Hematopoietic multipotent progenitor cell treated with erythropoietin and hydrocortisone succinate and interleukin-3 and kit ligand, for 8 days (in vitro differentiated cells): Measurements from ENCODE around the gene MUC12.
"Not testable (repeated sequence)": the region's sequence is repeated elsewhere in the genome, so short reads cannot be mapped to it uniquely, and the experiment has no call there.

Experiments used
- DNase-seq: peaks from one replicate; pipeline ENCODE4 v3.0.0-alpha.2; 2015

MUC12 gene, protein sequence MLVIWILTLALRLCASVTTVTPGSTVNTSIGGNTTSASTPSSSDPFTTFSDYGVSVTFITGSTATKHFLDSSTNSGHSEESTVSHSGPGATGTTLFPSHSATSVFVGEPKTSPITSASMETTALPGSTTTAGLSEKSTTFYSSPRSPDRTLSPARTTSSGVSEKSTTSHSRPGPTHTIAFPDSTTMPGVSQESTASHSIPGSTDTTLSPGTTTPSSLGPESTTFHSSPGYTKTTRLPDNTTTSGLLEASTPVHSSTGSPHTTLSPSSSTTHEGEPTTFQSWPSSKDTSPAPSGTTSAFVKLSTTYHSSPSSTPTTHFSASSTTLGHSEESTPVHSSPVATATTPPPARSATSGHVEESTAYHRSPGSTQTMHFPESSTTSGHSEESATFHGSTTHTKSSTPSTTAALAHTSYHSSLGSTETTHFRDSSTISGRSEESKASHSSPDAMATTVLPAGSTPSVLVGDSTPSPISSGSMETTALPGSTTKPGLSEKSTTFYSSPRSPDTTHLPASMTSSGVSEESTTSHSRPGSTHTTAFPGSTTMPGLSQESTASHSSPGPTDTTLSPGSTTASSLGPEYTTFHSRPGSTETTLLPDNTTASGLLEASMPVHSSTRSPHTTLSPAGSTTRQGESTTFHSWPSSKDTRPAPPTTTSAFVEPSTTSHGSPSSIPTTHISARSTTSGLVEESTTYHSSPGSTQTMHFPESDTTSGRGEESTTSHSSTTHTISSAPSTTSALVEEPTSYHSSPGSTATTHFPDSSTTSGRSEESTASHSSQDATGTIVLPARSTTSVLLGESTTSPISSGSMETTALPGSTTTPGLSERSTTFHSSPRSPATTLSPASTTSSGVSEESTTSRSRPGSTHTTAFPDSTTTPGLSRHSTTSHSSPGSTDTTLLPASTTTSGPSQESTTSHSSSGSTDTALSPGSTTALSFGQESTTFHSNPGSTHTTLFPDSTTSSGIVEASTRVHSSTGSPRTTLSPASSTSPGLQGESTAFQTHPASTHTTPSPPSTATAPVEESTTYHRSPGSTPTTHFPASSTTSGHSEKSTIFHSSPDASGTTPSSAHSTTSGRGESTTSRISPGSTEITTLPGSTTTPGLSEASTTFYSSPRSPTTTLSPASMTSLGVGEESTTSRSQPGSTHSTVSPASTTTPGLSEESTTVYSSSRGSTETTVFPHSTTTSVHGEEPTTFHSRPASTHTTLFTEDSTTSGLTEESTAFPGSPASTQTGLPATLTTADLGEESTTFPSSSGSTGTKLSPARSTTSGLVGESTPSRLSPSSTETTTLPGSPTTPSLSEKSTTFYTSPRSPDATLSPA (N-terminal part only)

DNA sequence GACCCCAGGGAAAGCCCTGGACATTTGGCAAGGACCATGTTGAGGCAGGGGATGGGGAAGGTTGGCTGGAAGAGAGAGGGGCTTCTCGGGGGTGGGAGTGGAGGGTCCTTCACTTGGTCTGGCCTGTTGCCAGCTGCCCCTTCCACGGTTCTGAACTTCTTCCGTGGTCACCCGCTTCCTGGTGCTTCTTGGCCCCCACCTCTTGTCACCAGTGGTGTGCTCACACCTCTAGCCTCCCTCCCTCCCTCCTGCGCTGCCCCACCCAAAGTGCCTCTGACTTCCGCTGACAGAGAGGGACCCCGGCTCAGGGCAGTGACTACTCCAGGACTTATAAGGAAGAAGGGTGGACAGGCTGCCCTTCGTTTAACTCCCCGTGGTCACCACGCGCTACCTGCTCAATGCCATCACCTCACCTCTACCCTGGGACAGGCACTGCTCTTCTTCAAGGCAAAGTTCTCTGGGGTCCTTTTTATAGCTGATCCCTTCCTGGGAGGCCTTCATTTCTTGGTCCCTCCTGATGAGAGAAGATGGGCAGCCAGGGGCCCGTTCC, at the start of gene MUC12:
TSS of gene MUC12 (plus strand) at position 500 of the 550 bp plus-strand sequence. CDS start 58 bp downstream, outside the sequence.
- no peak for DNase-seq

DNA sequence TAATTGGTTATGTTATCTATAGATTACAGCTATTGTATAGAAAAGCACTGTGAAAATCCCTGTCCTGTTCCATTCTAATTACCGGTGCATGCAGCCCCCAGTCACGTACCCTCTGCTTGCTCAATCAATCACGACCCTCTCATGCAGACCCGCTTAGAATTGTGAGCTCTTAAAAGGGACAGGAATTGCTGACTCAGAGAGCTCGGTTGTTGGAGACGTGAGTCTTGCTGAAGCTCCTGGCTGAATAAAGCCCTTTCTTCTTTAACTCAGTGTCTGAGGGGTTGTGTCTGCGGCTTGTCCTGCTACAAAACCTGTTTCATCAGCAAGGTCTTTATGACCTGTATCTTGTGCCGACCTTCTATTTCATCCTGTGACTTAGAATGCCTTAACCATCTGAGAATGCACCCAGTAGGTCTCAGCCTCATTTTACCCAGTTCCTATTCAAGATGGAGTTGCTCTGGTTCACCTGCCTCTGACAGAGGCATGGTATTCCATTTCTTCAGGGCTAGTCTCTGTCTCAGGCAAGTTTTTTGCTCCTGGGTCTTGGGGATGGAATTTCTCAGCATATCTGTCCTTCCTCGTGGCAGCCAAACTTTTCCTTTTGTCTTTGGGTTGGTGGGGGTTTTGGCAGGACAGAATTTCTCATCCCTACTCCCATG, 49.5 kb upstream of the MUC12 start:
- DNase-seq: not testable (repeated sequence)

DNA sequence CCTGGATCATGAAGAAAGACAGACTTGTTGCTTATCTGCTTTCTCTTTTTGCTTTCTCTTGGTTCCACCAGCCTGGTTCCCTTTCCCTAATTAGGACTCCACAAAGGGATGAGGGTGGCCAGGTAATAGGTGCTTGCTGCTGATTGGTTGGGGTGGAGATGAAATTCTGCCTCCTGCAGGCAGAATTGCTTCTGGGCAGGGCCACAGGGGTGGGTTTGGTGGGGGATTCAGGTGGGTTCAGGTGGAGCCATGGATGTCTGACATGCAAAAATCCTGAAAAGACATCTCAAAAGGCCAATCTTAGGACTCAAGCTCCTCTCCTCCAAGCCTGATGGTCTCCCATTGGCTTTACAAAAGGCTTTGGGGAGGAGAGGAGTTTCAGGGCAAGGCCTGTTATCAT, 48.3 kb upstream of the MUC12 start:
- no peak for DNase-seq

DNA sequence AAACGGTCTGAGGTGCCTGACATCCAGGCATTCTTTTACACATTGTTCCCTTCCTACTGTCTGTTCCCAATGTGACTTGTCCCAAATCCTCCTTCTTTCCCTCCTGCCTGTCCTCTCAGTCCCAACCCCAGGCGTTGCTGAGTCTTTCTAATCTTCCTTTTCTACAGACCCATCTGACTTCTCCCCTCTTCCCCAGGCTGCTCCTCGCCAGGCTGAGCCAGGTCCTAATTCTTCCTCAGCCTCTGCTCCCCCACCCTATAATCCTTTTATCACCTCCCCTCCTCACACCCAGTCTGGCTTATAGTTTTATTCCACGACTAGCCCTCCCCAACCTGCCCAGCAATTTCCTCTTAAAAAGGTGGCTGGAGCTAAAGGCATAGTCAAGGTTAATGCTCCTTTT, 45.7 kb upstream of the MUC12 start:
- not testable (repeated sequence) for DNase-seq

DNA sequence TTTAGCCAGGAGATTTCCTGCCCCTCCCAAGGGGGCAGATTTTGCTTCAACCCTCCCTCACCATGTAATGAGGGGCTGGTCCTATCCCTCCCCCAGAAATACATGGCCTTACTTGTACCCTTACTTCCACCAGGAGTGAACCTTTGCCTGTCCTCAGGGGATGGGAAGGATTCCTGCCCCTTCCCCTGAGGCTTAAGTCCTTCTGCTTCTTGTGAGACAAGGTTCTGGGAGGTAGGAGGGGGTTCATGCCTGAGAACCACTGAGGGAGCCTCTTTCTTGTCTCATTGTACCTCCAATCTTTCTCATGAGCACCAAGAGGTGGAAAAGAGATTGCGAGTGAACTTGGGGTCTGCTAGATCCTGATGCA, 39.6 kb upstream of the MUC12 start:
- DNase-seq: no peak

DNA sequence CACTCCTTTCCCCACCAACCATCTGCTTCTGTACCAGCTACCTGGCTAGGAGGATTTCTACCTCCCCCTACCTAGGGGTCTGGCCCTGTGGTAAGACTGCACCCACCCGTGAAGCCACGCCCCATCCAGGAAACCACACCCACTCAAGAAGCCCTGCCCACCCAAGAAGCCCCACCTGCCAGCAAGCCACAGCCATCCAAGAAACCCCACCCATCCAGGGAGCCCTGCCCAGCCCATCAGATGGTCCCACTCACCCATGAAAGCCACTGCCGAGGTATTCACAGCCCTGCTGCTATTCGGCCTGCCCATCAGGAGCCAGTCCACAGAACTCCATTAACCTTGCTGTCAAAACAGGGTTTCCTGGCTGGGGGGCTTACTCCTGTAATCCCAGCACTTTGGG, 35.6 kb upstream of the MUC12 start:
- no peak for DNase-seq

DNA sequence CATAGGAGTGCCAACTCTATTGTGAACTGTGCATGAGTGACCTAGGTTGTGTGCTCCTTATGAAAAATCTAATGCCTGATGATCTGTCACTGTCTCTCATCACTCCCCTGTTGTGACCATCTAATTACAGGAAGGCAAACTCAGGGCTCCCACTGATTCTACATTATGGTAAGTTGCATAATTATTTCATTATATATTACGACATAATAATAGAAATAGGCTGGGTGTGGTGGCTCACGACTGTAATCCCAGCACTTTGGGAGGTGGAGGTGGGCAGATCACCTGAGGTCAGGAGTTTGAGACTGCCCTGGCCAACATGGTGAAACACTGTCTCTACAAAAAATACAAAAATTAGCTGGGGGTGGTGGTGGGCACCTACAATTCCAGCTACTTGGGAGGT, 34.0 kb upstream of the MUC12 start:
- DNase-seq: not testable (repeated sequence)

DNA sequence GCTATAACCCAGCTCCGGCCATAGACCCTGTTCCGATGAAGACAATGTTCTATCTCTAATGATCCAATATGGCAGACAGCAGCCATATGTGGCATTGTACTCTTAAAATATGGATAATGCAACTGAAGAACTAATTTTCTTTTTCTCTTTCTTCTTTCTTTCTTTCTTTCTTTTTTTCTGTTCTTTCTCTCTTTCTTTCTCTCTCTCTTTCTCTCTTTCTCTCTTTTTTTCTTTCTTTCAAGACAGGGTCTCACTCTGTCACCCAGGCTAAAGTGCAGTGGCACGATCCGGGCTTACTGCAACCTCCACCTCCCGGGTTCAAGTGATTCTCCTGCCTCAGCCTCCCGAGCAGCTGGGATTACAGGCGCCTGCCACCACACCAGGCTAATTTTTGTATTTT, 33.2 kb upstream of the MUC12 start:
- not testable (repeated sequence) for DNase-seq

DNA sequence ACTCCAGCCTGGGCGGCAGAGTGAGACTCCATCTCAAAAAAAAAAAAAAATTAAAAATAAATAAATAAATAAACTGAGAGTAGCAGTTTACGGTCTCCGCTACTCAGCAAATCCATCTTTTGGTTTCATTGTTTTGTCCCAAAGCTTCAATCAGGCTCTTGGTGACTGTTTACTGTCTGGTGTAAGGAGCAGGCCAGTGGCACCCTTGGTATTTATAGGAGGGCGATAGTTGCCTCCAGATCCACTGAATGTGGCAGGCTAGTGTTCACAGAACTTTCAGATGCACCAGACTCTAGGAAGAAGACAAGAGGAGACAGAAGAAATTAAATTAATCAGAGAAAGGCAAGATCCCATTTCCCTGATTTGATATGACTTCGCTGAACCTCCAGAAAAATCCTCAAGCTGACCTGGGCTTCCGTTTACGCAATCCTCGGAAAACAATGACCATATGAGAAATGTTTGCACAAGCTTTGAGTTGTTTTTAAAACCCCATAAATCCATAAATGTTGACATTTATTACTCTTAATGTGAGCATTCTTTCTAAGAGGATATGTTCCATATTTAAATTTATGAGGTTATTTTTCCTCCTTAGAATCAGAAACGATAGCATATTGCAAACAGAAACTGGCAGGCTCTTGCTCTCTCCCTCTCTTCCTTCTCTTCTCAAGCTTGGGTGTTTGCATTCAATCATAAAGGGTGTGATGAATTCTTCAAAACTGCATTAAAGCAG, 27.2 kb upstream of the MUC12 start:
- DNase-seq: no peak

DNA sequence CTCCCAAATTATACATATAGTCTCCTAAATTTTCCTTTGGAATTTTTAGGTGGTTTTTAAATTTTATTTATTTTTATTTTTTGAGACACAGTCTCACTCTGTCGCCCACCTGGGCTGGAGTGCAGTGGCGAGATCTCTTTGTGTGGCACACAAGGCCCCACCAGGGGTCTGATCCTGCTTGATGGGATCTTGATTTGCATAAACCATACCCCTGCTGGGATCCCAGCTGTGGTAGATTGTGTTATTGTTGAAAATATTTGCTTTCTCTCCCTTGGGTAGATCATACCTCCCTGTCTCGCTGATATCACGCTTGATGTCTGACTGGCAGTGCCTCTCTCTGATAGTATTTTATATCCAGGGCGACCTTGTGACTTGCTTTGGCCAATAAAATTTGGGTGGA, 25.7 kb upstream of the MUC12 start:
- no peak for DNase-seq

DNA sequence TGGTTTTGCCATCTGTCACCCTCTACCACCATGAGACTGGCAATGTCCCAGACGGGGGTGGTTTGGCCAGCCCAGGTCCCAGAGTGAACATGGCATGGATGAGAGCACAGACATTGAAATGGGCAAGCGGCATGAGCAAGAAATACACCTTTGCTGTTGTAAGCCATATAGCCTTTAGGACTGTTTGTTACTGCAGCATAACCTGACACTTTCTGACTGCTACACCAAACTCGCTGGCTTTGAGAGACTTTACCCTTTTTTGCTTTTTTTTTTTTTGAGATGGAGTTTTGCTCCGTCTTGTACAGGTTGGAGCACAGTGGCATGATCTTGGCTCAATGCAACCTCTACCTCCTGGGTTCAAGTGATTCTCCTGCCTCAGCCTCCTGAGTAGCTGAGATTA, 25.2 kb upstream of the MUC12 start:
- DNase-seq: no peak

DNA sequence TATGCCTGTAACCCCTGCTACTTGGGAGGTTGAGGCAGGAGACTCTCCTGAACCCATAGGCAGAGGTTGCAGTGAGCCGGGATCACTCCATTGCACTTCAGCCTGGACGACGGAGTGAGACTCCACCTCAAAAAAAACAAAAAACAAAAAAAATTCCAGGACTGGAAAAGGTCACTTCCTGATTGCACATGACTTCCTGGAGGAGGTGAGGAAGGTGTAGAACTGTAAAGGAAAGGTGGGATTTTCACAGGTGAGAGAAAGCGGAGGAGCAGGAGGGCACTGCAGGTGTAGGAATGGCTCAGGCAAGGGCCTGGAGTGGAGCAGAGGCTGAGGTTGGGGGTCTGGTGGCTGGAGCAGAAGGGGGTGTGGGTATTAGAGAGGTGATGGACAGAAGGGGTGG, 23.3 kb upstream of the MUC12 start:
- DNase-seq: no peak

DNA sequence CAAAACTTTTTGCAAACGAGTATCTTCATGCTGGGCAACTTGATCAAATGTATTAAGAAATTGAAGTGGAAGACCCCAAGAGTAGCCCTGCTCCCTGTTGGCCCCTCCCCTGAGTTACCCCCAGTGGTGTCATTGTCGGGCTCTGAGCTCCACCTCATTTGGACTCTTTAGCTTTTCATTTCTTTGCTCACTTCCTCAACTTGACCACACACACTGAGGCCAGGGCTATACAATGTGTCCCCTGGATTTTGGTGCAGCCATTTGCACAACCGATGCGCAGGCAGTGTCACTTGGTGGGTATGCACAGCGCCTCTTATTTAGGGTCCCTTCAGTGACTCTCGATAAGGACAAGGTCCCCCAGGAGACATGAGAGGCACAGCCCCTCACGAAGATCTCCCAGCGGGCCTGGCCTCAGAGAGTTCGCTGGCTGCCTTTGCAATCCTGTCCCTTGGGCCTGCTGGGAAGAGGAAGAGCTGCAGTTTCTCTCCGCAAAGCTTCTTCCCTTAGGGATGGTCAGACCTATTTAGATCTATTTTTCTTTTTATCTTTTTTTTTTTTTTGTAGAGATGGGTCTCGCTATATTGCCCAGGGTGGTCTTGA, 22.5 kb upstream of the MUC12 start:
- no peak for DNase-seq

DNA sequence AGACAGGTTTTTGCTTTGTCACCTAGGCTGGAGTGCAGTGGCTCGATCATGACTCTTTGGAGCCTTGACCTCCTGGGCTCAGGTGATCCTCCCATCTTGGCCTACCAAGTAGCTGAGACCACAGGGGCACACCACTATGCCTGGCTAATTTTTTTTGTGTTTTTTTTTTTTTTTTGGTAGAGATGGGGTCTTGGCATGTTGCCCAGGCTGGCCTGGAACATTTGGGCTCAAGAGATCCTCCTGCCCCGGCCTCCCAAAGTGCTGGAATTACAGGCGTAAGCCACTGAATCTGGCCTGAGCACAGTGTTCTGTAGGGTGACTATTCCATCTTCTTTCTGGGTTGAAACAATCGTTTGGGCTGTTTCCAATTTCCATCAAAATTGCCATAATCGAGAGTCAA, 21.6 kb upstream of the MUC12 start:
- no peak for DNase-seq

DNA sequence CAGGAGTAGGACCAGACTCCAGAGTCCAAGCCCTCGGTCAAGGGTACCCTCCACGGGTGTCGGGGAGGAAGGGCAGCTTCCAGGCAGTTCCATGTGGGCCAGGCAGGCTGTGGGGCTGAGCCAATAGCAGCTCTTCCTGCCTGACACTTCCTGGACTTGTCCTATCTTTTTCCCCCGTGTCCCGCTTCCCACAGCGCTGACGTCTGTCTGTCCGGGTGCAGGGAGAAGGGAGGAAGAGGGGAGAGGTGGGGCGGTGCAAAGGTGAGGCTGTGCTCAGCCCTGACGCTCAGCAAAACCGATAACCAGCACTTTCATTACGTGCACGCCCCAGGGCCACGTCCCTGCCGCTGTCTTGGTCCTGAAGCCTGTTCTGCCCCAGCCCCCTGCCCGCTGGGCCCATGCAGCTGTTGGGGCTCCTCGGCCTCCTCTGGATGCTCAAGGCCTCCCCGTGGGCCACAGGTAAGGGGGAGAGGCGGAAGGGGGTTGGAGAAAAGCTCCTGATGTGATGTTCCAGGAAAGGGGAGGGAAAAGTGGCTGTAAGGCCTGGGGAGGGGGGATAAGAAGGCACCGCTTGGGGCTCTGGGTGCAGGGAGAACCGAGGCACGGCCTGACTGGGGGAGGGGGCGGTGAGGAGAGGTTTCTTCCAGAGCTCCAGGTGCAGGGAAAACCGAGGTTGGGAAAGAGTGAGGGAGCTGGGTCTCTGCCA, 20.0 kb upstream of the MUC12 start, which contains the start of gene MUC3A:
TSS of gene MUC3A (plus strand) at position 308 of the 706 bp plus-strand sequence. CDS start at position 399, 91 bp downstream.
- DNase-seq: no peak

DNA sequence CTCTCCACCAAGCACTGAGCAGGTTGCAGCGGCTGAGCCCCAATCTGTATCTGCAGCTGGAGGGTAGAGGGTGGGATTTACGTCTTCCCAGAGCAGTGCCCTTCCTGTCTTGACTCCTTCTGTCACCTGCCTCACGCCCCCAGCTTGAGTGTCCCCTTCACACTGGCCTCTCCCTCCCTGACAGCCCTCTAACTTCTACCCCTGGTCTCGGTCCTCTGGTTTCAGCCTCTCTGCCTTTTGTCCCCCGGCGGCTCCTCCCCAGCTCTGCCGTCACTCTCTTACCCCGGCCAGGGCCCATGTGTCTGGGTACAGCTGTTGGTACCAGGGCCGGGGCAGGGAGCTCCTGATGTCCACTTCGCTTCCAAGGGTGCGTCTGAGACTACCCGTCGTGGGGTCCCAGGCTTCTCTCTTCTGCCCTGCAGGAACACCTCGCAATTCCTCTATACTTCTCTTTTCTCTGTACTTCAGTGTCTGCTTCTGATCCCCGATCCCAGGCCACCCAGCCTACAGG, 19.4 kb upstream of the MUC12 start:
- DNase-seq: no peak

DNA sequence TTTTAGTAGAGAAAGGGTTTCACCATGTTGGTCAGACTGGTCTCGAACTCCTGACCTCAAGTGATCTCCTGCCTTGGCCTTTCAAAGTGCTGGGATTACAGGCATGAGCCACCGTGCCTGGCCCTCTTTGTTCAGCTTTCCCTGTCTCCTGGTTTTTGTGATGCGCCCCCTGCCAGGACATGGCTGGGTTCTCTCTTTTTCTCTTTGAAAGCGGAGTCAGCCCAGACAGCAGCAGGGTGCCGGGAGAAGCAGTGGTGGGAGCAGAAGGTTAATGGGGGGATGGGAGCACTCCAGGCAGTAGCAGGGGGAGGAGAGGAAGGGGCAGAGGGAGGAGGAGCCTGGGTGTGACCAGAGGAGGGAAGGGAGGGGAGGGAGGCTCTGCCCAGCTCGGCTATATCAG, 18.2 kb upstream of the MUC12 start:
- DNase-seq: no peak

DNA sequence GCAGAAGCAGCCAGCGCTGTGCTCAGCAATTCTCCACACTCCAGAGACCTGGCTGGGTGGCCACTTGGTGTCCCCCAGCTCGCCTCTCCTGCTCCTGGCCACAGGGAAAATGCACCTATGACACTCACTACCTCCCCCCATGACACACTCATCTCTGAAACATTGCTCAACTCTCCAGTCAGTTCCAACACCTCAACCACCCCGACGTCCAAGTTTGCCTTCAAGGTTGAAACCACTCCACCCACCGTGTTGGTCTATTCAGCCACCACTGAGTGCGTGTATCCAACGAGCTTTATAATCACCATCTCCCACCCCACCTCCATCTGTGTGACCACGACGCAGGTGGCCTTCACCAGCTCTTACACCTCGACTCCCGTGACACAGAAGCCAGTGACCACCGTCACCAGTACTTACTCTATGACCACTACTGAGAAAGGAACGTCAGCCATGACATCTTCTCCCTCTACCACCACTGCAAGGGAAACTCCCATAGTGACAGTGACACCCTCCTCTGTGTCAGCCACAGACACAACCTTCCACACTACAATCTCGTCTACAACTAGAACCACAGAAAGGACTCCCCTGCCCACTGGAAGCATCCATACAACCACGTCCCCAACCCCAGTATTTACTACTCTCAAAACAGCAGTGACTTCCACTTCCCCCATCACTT, 17.3 kb upstream of the MUC12 start:
- DNase-seq: no peak

DNA sequence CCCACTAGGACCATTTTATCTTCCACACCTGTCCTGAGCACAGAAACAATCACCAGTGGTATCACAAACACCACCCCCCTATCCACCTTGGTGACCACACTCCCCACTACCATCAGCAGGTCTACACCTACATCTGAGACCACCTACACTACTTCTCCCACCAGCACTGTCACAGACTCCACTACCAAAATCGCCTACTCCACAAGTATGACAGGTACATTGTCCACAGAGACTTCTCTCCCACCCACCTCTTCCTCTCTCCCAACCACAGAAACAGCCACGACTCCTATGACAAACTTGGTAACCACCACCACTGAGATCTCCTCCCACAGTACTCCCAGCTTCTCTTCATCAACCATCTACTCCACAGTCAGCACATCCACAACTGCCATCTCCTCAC, 16.7 kb upstream of the MUC12 start:
- DNase-seq: no peak
